Esophagus muscularis mucosa (tissue), 4 donors: ENCODE measurements around the gene FNDC7.

Experiments
- EP300 ChIP-seq: sonication (generic); formaldehyde crosslinking; IDR thresholded peaks from one replicate; pipeline ENCODE4 v1.6.1; 2017; ENCODE audit warnings: antibody characterized with exemption
- POLR2A ChIP-seq: fragments of 450-650 bp; IDR thresholded peaks from one replicate; pipeline ENCODE4 v1.6.1; 2017; ENCODE audit warnings: antibody characterized with exemption, moderate library complexity, mild to moderate bottlenecking, low read depth
- POLR2AphosphoS5 ChIP-seq, 2 donors: sonication (generic); formaldehyde crosslinking; IDR thresholded peaks; one replicate each; pipeline ENCODE4 v1.6.1; 2017; ENCODE audit warnings: antibody characterized with exemption in 2 of 2
- TF ChIP-seq, protein P1 (sequence below), 3 experiments: fragments of 200-600 bp in 2 of 3; fragments of 450-650 bp in 1 of 3; sonication (generic) in 2 of 3; IDR thresholded peaks; one replicate each; pipeline ENCODE4 v1.5.1; 2017 to 2019; ENCODE audit warnings: antibody characterized with exemption in 3 of 3, mild to moderate bottlenecking in 2 of 3, moderate library complexity in 1 of 3

DNA sequence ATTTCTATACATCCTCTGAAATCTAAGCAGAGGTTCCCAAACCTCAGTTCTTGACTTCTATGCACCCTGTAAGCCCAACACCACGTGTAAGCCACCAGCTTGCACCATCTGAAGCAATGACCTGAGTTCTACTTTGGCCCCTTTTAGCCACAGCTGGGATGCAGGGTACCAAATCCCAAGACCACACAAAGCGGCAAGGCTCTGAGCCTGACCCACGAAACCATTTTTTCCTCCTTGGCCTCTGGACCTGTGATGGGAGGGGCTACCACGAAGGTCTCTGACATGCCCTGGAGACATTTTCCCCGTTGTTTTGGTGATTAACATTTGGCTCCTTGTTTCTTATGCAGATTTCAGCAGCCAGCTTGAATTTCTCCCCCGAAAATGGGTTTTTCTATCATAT lies 72.6 kb downstream of the FNDC7 start:
- TF ChIP-seq, protein P1, sequence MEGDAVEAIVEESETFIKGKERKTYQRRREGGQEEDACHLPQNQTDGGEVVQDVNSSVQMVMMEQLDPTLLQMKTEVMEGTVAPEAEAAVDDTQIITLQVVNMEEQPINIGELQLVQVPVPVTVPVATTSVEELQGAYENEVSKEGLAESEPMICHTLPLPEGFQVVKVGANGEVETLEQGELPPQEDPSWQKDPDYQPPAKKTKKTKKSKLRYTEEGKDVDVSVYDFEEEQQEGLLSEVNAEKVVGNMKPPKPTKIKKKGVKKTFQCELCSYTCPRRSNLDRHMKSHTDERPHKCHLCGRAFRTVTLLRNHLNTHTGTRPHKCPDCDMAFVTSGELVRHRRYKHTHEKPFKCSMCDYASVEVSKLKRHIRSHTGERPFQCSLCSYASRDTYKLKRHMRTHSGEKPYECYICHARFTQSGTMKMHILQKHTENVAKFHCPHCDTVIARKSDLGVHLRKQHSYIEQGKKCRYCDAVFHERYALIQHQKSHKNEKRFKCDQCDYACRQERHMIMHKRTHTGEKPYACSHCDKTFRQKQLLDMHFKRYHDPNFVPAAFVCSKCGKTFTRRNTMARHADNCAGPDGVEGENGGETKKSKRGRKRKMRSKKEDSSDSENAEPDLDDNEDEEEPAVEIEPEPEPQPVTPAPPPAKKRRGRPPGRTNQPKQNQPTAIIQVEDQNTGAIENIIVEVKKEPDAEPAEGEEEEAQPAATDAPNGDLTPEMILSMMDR (IDR thresholded peaks at IDR 0.05): no peak
- TF ChIP-seq POLR2AphosphoS5 (IDR thresholded peaks at IDR 0.05) (no peak), EP300 (no peak), POLR2A (no peak)
